GM21576 (cell line): Measurements from ENCODE around the gene ABL1.

Source experiments
- ATAC-seq: cut with Tn5 transposase; IDR thresholded peaks from one replicate; pipeline ENCODE4 v1.9.1; 2021; ENCODE audit warnings: mild to moderate bottlenecking, moderate library complexity; ENCODE audit not compliant: unreplicated experiment

Gene ABL1

DNA sequence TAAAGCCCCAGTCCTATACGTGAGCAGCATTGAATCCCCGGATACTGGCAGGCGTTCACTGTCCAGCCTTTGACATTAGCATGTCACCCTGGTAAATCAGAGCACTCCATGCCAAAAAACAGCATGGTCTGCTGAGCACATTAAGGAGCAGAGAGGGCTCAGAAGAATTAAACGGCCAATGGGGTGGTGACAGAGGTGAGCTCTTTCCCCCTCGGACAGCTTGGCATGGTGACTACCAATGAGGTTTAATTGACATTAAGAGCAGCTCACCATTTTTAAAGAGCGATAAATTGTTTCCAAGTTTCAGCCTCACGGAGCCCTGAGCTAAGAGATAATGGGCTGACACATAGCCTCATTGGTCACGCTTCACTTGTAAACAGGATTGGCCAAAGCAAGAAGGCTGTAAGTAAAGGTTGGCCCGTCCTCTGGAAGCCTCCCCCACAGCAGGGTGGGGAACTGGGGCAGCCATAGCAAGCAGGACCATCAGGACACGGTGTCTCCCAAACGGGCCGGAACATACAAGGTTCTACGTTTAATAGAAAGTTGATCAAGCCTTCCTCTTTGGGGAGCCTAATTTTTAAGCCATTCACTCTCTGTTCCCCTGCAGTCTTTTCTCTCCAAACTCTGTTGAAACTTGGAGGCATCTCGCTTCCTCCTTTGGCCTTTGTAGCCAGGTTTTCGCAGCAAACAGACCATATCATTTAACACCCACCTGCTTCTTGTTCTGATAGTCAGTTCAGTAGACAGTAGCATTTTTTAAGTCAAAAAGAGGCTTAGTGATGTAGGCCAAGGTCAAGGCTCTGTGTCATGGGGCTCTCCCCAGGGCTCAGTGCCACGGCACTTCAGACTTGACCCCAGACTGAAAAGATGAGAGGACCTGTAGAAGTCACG lies 35.7 kb downstream of the ABL1 start:
- ATAC-seq: no peak

DNA sequence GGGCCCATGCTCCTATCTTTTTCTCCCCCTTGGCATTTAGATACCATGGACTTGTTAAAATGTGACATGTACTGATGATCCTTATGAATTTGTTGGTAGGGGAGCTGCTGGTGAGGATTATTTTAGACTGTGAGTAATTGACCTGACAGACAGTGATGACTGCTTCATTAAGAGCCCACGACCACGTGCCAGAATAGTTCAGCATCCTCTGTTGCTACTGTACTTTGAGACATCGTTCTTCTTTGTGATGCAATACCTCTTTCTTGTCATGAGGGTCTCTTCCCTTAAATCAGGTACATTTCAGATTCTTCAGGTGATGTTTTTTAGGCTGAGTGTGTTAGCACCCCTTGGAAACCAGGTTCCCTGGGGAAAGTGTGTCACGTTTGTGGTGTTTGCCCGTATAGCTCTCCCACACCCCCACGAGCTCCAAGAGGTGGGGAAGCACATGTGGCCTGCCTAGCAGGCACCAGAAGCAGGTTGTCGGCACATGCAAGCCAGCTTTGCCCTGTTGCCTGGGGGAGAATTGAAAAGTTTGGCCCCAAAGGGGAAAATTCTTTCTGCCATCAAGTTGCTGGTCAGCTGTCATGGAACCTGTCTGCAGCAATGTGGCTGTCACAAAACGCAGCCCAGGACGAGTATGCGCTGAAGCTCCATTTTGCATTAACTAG lies 36.5 kb downstream of the ABL1 start:
- no peak for ATAC-seq

DNA sequence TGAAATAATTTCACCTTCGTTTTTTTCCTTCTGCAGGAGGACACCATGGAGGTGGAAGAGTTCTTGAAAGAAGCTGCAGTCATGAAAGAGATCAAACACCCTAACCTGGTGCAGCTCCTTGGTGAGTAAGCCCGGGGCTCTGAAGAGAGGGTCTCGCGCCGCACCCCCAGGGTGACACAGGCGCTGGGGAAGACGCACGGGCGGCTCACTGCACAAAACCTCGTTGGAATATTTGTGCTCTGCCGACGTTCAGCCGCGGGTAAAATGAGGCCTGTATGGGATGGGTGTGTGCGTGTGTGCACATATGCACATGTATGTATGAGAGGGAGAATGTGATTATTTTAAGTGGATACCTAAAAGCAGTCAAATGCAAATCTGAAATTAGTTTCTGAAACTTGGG lies 37.0 kb downstream of the ABL1 start:
- no peak for ATAC-seq

DNA sequence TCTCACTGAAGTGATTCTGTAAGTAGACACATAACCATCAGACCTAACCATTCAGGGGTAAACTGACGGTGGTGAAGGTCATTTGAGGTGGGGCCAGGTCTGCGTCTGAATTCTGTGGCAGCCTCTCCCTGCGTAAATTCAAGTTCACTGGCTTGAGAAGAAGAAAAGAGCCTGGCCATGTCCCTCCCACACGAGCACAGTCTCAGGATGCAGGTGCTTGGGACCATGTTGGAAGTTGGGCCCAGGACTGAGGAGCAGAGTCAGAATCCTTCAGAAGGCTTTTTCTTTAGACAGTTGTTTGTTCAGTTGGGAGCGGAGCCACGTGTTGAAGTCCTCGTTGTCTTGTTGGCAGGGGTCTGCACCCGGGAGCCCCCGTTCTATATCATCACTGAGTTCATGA lies 37.5 kb downstream of the ABL1 start:
- no peak for ATAC-seq

DNA sequence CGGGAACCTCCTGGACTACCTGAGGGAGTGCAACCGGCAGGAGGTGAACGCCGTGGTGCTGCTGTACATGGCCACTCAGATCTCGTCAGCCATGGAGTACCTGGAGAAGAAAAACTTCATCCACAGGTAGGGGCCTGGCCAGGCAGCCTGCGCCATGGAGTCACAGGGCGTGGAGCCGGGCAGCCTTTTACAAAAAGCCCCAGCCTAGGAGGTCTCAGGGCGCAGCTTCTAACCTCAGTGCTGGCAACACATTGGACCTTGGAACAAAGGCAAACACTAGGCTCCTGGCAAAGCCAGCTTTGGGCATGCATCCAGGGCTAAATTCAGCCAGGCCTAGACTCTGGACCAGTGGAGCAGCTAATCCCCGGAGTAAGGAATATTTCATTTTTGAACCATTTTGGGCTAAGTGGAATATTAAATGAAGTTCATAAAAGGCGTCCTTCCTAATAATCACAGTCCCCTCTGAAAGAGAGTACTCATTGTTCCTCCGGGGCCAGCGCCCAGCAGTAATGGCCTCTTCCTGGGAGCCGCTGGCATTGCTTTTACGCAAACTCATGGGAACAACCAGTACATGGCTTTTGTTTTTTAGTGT lies 38.0 kb downstream of the ABL1 start:
- no peak for ATAC-seq

DNA sequence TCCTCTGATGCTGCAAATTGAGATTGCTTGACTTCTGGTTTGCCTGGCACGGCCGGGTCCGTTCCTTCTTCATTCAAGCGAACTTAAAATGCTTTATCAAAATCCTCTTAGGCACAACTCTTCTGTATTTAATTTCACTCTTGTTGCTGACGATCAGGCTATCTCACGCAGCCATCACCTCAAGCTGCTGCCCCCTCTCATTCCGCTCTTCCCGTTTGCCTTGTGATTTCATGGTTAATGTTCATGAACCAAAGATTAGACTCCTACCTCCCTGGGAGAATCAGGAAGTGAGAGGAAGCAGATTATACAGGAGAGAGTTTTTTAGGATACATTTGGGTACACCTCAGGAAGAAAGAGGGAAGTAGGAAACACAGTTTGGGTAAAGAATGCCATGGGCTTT lies 38.9 kb downstream of the ABL1 start:
- ATAC-seq: no peak

DNA sequence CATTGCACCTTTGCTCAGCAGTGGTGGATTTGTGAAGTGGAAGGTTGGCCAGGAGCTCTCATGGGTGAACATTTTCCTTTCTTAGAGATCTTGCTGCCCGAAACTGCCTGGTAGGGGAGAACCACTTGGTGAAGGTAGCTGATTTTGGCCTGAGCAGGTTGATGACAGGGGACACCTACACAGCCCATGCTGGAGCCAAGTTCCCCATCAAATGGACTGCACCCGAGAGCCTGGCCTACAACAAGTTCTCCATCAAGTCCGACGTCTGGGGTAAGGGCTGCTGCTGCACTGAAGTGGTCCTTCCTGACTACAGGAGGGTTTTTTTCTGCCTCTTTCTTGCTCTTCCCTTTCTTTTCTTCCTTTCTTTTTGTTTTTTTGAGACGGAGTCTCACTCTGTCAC lies 39.7 kb downstream of the ABL1 start:
- no peak for ATAC-seq

DNA sequence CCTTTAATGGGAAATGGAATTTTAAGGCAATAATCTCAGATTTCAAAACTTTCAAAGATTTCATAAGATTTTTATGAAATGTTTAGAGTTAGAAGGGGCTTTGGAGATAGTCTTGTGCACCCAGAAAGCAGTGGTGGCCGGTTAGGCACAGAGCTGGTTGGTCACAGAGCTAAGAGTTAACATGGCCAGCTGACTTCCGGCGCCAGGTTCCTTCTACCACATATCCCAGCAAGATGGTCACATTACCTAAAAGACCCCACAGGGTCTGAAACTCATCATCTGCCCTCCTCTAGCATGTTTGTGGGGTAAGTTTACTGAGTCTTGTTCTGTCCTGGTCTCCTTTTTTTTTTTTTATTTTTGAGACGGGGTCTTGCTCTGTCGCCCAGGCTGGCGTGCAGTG lies 42.2 kb downstream of the ABL1 start:
- no peak for ATAC-seq

DNA sequence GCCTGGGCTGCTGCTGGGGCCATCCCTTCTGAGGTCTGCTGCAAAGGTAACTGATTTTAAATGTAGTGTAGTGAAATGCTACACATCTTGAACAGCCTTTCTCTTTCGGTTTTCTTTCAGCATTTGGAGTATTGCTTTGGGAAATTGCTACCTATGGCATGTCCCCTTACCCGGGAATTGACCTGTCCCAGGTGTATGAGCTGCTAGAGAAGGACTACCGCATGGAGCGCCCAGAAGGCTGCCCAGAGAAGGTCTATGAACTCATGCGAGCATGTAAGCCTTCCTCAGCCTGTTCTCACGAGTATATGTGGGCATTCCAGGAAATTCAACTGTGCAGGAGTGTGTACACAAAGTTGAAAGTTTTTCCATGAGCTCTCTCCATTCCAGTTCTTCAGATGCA lies 43.2 kb downstream of the ABL1 start:
- ATAC-seq: no peak

DNA sequence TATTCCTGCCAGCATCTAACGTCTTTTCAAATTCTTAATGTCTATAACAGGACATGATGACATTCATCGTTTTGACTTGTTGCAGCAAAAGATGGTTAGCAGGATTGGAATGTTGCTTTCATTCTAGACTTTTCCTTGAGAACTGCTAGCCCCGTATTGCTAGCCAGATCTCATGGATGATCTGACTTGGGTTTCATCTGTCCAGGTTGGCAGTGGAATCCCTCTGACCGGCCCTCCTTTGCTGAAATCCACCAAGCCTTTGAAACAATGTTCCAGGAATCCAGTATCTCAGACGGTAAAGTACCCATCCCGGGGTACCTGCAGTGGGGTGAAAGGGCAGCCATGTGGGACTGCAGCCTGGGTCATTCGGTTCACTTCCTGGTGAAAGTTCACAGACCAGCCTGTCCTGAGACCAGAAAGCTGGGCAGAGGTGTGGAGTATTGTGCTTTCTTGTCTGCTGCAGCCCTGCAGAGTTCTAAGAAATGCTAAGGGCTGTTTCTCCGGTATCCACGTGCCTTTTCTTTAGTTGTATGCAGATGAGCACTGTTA lies 44.9 kb downstream of the ABL1 start:
- ATAC-seq: no peak

DNA sequence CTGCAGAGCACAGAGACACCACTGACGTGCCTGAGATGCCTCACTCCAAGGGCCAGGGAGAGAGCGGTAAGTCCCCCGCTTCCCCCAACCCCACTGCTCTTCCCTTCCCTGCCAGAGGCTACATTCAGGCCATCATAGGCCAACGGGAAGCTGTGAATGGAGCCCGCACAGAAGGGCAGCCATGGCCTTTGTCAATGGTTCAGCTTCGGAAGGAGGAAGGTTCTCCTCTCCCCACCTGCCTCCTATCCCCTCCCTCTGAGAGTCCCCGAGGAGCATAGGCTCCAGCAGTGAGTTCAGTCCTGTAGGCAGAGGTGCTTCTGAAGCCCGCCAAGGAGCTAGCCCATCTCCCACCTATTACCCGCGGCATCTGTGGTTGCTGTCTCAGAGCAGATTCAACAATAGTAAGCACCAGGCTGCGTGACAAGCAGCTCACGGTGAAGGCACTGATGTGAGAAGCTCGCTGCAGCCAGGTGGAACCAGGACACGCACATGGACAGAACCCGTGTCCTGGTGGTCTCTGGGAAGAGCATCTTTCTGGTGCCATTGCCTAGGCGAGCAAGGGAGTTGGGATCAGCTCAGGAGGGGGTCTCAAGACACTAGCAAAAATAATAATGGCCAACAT lies 45.7 kb downstream of the ABL1 start:
- ATAC-seq: no peak

DNA sequence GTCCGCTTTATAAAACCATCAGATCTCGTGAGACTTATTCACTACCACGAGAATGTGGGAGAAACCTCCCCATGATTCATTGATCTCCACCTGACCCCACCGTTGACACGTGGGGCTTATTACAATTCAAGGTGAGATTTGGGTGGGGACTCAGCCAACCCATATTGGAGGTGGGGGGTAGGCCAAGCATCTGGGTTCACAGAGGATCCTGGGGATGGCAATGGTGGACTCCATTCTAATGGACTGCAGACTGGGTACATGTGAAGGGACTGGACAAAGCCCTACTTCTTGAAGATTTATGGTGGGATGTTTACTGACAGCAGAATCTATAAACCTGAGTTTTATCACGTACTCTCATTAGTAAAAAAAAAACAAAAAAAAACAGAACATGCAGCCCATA lies 46.5 kb downstream of the ABL1 start:
- ATAC-seq: no peak

DNA sequence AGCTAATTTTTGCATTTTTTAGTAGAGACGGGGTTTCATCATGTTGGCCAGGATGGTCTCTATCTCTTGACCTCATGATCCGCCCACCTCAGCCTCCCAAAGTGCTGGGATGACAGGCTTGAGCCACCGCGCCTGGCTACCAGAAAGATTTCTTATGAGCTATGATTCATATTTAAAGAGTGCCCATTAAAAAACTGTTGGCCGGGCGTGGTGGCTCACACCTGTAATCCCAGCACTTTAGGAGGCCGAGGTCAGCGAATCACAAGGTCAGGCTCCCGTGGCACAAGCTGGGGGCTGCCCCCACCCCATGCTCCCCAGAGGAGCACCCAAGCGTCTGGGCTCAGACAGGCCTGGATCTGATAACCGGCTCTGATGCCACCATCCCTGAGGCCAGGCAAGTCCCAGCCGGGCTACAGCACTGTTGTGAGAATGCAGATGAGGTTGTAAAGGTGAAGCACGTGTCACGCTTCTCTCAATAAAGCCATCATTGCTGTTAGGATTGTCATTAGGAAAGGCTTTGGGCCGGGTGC lies 47.7 kb downstream of the ABL1 start:
- no peak for ATAC-seq

DNA sequence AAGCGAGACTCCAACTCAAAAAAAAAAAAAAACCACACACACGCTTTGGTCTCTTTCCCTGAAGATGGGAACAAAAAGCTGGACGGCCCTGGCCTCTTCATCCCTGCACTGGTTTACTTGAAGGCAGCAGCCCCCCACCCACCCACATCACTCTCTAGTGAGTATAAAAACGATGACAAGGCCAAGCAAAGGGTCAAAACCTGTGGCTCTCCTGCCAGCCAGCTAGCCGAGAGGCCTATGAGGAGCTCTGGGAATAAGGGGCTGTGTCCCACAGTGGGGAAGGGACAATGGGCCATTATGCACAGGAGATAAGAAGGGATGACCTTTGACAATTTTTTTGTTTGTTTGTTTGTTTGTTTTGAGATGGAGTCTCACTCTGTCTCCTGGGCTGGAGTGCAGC lies 48.4 kb downstream of the ABL1 start:
- ATAC-seq: no peak

DNA sequence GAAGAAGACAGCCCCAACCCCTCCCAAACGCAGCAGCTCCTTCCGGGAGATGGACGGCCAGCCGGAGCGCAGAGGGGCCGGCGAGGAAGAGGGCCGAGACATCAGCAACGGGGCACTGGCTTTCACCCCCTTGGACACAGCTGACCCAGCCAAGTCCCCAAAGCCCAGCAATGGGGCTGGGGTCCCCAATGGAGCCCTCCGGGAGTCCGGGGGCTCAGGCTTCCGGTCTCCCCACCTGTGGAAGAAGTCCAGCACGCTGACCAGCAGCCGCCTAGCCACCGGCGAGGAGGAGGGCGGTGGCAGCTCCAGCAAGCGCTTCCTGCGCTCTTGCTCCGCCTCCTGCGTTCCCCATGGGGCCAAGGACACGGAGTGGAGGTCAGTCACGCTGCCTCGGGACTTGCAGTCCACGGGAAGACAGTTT lies 49.1 kb downstream of the ABL1 start:
- ATAC-seq: no peak

DNA sequence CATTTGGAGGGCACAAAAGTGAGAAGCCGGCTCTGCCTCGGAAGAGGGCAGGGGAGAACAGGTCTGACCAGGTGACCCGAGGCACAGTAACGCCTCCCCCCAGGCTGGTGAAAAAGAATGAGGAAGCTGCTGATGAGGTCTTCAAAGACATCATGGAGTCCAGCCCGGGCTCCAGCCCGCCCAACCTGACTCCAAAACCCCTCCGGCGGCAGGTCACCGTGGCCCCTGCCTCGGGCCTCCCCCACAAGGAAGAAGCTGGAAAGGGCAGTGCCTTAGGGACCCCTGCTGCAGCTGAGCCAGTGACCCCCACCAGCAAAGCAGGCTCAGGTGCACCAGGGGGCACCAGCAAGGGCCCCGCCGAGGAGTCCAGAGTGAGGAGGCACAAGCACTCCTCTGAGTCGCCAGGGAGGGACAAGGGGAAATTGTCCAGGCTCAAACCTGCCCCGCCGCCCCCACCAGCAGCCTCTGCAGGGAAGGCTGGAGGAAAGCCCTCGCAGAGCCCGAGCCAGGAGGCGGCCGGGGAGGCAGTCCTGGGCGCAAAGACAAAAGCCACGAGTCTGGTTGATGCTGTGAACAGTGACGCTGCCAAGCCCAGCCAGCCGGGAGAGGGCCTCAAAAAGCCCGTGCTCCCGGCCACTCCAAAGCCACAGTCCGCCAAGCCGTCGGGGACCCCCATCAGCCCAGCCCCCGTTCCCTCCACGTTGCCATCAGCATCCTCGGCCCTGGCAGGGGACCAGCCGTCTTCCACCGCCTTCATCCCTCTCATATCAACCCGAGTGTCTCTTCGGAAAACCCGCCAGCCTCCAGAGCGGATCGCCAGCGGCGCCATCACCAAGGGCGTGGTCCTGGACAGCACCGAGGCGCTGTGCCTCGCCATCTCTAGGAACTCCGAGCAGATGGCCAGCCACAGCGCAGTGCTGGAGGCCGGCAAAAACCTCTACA lies 49.8 kb downstream of the ABL1 start:
- ATAC-seq: no peak

DNA sequence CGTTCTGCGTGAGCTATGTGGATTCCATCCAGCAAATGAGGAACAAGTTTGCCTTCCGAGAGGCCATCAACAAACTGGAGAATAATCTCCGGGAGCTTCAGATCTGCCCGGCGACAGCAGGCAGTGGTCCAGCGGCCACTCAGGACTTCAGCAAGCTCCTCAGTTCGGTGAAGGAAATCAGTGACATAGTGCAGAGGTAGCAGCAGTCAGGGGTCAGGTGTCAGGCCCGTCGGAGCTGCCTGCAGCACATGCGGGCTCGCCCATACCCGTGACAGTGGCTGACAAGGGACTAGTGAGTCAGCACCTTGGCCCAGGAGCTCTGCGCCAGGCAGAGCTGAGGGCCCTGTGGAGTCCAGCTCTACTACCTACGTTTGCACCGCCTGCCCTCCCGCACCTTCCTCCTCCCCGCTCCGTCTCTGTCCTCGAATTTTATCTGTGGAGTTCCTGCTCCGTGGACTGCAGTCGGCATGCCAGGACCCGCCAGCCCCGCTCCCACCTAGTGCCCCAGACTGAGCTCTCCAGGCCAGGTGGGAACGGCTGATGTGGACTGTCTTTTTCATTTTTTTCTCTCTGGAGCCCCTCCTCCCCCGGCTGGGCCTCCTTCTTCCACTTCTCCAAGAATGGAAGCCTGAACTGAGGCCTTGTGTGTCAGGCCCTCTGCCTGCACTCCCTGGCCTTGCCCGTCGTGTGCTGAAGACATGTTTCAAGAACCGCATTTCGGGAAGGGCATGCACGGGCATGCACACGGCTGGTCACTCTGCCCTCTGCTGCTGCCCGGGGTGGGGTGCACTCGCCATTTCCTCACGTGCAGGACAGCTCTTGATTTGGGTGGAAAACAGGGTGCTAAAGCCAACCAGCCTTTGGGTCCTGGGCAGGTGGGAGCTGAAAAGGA lies 50.7 kb downstream of the ABL1 start:
- ATAC-seq: no peak

DNA sequence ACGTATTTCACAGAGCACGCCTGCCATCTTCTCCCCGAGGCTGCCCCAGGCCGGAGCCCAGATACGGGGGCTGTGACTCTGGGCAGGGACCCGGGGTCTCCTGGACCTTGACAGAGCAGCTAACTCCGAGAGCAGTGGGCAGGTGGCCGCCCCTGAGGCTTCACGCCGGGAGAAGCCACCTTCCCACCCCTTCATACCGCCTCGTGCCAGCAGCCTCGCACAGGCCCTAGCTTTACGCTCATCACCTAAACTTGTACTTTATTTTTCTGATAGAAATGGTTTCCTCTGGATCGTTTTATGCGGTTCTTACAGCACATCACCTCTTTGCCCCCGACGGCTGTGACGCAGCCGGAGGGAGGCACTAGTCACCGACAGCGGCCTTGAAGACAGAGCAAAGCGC lies 51.9 kb downstream of the ABL1 start:
- ATAC-seq: no peak
